NCI-H2029 (cell line): ENCODE data around the gene TEKTIP1.
"Not testable (repeated sequence)": the region's sequence is repeated elsewhere in the genome, so short reads cannot be mapped to it uniquely, and the experiment has no call there.

Experiments
- DNase-seq: peaks from one replicate; lab custom pipeline; 2025; lab: John Stamatoyannopoulos, UW

Gene TEKTIP1

DNA sequence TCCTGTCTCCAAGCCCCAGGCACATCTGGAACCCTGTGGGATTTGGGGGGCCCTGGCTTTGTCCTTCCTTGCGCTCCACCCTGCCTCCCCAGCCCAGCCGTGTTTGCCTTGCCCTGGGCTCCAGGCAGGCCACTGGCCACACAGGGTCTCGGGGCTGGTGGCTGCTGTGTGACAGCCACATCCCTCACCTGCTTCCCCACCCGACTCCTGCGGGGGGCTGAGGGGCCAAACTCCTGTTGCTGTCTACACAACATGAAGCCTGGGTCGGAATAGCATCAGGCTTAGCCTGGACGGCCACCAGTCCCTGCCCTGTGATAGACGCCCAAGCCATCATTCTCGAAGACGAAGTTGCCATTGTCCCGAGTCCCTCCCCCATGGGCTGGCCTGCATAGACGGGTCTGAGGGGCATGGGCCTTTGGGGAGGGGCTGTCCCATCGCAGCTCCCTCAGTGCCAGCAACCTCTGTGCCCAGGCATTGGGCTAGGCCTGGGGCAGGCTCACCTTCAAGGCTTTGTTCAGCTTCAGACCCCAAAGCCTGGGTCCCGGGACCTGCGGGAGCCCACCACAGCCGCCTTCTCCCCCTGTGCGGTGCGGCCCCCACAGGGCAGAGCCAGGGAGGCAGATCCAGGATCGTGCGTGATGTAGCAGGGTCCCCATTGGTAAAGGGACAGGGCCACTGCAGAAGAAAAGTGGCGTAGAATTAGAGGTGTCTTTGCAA, 15.5 kb upstream of the TEKTIP1 start:
- DNase-seq = no peak

DNA sequence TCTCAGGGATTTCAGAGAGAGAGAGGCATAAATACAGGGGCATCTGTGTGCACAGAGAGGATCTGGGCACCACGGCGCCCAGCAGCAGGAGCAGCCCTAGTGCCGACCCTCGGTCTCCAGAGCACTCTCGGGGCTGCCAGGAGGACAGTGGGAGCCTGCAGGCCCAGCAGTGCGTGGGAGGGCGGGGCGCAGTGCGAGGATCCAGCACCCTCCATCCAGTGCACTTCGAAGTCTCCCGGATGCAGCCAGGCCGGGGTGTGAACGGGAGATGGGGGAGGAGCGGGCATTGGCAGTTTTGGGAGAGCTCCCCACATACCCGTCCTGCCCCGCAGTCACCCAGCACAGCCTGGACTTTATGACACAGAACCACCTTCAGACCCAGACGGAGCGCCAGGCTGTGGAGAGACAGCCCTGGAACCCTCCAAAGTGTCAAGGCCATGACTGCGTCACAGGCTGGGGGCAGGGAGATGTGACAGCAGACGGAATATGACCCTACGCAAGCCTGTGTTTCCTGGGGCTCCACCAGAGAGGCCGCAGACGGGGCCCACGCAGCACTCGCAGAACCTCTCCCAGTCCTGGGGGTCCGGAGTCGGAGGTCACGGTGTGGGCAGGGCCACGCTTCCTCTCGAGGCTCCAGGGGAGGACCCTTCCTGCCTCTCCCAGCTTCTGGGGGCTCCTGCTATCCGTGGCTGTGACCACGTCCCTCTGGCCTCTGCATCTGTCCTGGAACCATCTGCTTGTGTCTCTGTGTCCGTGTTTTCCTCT, 14.7 kb upstream of the TEKTIP1 start:
- DNase-seq = no peak

DNA sequence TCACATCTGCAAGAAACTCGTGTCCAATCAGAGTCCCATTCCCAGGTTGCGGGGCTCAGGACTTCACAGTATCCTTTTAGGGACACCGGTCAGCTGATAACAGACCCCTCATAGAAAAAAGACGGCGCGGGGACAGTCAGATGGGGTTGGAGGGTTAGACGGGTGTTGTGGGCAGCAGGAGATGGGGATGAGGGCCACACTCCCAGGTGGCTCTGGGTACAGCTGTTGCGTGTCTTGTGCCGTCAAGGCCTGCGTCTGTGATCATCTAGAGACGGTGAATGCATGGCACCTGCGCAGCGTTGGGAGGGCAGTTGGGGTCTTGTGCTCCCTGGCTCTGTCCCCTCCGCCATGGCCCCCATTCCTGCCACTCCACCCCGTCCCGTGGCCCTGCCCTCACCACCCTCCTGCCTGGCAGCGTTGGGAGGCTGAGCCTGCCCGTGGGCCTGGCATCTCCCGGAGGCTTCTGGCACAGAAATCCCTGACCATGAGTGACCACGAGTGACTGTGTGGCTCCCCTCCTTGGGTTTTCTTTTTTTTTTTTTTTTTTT, 14.0 kb upstream of the TEKTIP1 start:
- no peak for DNase-seq

DNA sequence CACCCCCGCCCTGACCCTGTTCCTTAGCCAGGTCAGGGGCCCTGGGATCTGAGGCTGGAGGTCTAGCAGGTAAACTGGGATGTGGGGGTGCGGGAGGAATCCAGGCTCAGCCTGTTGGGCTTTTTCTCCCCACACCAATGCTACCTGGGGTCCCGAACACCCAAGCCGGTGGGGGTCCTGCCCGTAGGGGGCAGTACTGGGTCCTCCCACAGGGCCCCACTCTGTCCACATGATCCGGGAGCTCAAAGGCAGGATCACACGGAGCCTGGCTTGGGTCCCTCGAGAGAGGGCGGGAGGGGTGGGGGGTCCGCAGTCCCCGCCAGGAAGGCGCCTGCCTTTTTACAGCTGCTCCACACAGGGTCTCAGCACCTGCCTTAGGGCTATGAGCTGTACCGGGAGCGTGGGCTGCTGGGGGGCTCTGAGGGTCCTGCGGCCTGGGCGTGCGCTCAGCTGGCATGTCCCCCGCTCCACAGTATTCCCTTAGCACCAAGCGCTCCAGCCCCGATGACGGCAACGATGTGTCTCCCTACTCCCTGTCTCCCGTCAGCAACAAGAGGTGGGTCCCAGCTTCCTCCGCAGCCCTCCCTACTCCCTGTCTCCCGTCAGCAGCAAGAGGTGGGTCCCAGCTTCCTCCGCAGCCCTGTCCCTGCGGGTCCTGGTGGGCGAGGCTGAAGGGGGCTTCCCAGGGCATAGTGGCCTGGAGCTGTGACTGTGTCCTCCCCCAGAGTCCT, 12.3 kb upstream of the TEKTIP1 start:
- DNase-seq = no peak

DNA sequence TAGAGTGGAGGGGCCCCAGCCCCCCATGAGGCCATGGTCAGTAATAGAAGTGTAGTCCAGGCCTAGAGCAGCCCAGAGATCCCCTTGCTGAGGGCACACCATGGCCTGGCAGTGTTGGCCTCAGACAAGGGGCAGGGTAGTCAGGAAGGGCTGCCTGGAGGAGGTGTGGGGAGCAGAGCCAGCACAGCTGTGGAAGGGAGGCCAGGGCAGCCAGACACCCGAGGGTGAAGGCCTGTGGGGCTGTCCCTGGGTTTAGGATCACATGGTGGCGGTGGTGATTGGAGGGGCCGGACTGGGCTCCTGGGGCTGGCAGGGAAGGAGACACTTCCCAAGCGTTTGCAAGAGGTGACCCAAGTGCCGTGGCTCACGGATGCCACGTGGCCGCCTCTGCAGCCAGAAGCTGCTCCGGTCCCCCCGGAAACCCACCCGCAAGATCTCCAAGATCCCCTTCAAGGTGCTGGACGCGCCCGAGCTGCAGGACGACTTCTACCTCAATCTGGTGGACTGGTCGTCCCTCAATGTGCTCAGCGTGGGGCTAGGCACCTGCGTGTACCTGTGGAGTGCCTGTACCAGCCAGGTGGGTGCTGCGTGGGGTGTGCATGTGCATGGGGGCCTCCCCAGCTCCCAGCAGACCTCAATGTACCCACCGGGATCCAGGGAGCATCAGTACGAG, 11.6 kb upstream of the TEKTIP1 start:
- DNase-seq = no peak

DNA sequence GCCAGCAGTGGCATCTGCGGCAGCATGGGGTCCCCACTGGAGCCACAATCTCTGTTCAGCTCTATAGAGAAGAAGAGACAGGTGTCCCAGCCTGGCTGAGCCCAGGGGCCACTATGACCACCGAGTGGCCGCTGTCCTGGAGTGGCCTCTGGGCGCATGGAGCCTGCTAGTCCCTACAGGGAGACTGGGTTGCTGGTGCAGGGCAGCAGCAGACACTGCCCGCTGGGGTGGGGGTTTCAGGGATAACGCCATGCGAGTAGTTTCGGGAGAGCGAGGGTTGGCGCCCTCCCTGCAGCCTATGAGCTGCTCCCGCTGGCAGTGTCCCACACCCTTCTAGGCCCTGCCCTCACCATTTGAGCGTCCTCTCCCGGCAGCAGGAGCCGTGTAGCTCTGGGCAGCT, 10.9 kb upstream of the TEKTIP1 start:
- no peak for DNase-seq

DNA sequence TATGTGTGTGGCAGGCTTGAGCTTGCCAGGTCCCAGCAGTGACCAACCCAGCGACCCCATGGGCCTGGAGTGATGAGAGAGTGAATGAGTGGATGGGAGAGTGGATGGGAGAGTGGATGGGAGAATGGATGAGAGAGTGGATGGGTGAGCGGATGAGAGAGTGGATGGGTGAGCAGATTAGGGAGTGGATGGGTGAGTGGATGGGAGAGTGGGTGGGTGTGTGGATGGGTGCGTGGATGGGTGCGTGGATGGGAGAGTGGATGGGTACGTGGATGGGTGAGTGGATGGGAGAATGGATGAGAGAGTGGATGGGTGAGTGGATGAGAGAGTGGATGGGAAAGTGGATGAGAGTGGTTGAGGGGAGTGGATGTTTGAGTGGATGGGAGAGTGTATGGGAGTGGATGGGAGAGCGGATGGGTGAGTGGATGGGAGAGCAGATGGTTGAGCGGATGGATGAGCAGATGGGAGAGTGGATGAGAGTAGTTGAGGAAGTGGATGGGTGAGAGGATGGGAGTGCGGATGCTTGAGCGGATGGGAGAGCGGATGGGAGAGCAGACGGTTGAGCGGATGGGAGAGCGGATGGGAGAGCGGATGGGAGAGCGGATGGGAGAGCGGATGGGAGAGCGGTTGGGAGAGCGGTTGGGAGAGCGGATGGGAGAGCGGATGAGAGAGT, 10.3 kb upstream of the TEKTIP1 start:
- no peak for DNase-seq

DNA sequence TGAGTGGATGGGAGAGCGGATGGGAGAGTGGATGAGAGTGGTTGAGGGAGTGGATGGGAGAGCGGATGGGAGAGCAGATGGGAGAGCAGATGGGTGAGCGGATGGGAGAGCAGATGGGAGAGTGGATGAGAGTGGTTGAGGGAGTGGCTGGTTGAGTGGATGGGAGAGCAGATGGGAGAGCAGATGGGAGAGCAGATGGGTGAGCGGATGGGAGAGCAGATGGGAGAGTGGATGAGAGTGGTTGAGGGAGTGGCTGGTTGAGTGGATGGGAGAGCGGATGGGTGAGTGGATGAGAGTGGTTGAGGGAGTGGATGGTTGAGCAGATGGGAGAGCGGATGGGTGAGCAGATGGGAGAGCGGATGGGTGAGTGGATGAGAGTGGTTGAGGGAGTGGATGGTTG, 9.7 kb upstream of the TEKTIP1 start:
- not testable (repeated sequence) for DNase-seq

DNA sequence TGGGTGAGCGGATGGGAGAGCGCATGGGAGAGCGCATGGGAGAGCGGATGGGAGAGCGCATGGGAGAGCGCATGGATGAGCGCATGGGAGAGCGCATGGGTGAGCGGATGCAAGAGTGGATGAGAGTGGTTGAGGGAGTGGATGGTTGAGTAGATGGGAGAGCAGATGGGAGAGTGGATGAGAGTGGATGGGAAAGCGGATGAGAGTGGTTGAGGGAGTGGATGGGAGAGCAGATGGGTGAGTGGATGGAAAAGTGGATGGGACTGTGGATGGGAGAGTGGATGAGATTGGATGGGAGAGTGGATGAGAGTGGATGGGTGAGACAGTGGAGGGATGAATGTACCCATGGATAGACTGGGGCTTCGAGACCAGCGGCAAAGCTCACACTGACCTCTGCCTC, 8.6 kb upstream of the TEKTIP1 start:
- DNase-seq = no peak

DNA sequence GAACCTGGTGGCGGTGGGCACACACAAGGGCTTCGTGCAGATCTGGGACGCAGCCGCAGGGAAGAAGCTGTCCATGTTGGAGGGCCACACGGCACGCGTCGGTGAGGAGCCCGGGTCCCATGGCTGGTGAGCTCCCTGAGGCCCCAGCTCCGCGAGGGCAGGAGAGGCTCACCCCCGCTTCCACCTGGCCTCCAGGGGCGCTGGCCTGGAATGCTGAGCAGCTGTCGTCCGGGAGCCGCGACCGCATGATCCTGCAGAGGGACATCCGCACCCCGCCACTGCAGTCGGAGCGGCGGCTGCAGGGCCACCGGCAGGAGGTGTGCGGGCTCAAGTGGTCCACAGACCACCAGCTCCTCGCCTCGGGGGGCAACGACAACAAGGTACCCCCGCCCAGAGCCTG, 7.3 kb upstream of the TEKTIP1 start:
- DNase-seq = no peak

DNA sequence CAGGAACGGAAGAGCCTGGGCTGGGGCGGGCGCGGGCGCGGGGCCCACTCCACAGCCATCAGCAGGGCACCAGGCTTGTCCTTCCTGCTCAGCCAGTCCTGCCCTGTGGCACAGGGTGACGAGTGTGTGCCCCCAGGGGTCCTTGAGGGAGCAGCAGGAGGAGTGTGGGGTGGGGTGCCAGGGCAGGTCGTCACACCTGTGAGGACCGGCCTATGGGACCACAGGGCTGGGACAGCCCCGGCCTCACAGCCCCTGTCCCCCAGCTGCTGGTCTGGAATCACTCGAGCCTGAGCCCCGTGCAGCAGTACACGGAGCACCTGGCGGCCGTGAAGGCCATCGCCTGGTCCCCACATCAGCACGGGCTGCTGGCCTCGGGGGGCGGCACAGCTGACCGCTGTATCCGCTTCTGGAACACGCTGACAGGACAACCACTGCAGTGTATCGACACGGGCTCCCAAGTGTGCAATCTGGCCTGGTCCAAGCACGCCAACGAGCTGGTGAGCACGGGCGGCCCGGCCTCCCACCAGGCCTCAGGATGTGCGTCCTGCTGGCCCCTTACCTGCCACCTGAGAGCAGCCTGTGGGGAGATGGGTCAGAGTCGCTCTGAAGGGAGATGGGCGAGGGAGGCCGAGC, 6.7 kb upstream of the TEKTIP1 start:
- DNase-seq = no peak

DNA sequence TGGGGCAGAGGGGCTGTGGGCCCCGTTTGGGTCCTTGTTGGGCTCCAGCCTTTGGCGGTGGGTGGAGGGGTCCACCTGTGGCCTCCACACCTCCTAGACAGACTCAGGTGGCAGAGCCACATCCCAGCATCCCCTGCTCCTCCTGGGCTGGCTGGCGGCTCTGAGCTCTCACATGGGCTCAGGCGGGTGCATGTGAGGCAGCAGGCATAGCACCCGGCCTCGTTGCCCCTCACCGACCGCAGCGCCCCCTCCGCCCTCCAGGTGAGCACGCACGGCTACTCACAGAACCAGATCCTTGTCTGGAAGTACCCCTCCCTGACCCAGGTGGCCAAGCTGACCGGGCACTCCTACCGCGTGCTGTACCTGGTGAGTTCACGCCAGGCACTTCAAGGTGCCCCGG, 5.9 kb upstream of the TEKTIP1 start:
- no peak for DNase-seq

DNA sequence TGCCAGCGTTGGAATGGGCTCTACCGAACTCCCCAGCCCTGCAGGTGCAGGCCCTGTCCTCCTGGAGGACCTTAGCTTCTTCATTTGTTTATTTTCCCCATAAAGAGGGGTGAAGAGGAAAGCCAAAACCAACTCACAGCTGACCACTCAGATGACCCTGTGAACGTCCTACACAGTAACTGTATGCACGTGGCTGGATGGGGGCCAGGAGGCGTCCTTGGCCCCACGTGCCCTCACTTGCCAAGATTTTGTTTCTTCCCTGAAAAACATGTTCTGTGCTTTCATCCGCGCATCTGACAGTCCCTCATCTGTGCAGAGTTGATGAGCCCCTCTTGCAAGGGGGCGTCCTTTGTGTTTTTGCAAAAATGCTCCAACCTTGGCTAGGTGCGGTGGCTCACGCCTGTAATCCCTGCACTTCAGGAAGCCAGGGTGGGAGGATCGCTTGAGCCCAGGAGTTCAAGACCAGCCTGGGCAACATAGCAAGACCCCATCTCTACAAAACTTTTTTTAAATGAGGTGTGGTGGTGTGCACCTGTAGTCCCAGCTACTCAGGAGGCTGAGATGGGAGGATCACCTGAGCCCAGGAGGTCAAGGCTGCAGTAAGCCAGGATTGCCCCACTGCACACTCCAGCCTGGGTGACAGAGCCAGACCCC, 5.3 kb upstream of the TEKTIP1 start:
- no peak for DNase-seq

DNA sequence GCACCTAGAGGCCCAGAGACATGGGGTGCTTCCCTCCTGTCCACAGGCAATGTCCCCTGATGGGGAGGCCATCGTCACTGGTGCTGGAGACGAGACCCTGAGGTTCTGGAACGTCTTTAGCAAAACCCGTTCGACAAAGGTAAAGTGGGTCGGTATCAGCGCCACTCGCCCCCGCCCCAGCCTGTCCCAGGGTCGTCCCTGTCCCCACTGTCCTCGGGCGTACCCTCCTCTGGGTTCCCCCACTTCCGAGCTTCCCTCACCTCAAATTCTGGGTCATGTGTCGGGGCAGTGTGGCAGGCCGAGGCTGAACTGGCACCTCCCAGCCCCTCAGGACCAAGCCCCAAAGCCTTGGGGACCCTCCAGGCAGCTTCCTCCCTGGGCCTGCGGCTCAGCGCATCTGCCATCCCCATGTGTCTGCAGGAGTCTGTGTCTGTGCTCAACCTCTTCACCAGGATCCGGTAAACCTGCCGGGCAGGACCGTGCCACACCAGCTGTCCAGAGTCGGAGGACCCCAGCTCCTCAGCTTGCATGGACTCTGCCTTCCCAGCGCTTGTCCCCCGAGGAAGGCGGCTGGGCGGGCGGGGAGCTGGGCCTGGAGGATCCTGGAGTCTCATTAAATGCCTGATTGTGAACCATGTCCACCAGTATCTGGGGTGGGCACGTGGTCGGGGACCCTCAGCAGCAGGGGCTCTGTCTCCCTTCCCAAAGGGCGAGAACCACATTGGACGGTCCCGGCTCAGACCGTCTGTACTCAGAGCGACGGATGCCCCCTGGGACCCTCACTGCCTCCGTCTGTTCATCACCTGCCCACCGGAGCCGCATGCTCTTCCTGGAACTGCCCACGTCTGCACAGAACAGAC, 4.4 kb upstream of the TEKTIP1 start:
- no peak for DNase-seq

DNA sequence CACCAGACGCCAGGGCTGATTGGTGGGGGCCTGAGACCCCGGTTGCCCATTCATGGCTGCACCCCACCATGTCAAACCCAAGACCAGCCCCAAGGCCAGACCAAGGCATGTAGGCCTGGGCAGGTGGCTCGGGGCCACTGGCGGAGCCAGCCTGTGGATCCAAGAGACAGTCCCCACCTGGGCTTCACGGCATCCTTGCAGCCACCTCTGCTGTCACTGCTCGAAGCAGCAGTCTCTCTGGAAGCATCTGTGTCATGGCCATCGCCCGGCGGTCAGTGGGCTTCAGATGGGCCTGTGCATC, 3.8 kb upstream of the TEKTIP1 start:
- no peak for DNase-seq

DNA sequence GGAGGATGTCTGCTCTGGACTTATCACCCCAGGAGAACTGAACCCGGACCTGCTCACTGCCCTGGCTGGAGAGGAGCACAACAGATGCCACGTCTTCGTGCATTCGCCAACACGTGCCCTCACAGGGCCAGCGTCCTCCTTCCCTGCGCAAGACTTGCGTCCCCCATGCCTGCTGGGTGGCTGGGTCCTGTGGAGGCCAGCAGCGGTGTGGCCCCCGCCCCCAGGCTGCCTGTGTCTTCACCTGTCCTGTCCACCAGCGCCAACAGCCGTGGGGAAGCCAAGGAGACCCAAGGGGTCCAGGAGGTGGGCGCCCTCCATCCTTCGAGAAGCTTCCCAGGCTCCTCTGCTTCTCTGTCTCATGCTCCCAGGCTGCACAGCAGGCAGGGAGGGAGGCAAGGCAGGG, 3.4 kb upstream of the TEKTIP1 start:
- DNase-seq = no peak

DNA sequence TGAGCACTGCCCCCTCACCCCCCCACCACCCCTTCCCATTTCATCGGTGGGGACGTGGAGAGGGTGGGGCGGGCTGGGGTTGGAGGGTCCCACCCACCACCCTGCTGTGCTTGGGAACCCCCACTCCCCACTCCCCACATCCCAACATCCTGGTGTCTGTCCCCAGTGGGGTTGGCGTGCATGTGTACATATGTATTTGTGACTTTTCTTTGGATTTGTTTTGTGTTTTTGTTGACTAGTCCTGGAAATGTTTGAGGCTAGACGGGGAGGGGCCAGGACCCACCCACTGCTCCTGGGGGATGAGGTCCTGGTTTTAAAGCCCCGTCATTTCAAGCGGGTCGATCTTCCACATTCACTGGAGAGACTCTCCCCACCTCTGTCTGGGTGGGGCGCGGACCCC, 3.0 kb upstream of the TEKTIP1 start:
- no peak for DNase-seq

DNA sequence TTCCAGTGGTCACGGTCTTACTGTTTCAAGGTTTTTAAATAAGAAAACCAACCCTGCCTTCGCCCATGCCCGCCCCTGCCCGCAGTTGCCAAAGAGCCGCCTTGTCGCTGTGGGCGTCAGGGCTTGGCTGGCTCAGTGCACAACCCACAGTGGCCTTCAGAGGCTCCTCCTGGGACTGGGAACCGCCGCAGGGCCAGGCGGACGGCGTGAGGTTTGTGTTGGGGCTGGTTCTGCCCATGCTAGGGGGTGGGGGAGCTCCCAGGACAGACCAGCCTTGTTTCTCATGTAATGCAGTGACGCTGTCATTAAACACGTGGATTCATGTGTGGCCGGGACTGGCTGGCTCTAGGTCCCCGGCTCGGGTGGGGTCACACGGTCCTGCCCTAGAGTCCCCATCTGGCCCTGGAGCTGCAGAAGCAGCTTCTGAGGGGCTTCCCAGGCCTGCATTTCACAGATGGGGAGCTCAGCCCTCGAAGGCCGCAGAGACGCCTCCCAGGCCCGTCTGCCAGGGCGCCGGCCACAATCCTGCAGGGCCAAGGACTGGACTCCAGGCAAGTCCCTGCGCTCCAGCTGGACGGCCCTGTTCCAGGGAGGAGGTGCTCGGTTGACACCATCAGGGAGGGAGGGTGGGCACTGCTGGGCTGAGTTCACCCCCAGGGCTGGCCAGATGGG, 2.4 kb upstream of the TEKTIP1 start:
- DNase-seq = no peak

DNA sequence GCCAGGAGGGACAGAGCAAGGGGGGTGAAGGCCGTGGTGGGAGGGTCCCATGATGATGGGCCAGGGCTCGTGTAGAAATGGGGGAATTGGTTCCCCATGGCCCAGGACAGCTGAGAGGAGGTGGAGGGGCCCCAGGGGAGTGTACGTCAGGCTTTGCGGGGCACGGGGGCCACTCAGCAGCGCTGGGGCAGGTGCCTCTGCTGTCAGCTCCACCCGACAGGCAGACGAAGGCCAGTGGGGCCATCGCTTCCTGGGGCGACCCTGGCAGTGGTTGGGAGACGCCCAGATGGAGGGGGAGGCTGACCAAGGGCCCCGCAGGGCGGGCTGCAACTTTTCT, 1.9 kb upstream of the TEKTIP1 start:
- no peak for DNase-seq
